Aorta (tissue), 5 donors: ENCODE measurements around the gene PLA2G2D. TPM values are rescaled to one million over a fixed set of nuclear protein-coding genes. Genes with fewer than 3 reads are reported as not detected.

Experiments
- ATAC-seq: fragments of 200-7000 bp; cut with Tn5 transposase; one replicate; pipeline ENCODE4 v1.9.1; 2022; ENCODE audit warnings: moderate library complexity; ENCODE audit not compliant: low FRiP score
- DNase-seq, 2 donors: peaks; one replicate each; pipeline ENCODE4 v3.0.0-alpha.2; 2020
- H3K27ac ChIP-seq, 2 donors: one replicate each; pipeline ENCODE4 v1.5.1; 2013; ENCODE audit warnings: low read length in 2 of 2, mild to moderate bottlenecking in 2 of 2, moderate library complexity in 2 of 2, control low read depth in 1 of 2, inconsistent platforms in 1 of 2, low read depth in 1 of 2
- H3K27me3 ChIP-seq, 2 donors: one replicate each; pipeline ENCODE4 v1.6.1; 2013; ENCODE audit warnings: control low read depth in 1 of 2, low read length in 1 of 2, mild to moderate bottlenecking in 1 of 2, moderate library complexity in 1 of 2; ENCODE audit not compliant: insufficient read depth in 2 of 2, control insufficient read depth in 1 of 2
- H3K36me3 ChIP-seq, 2 donors: one replicate each; pipeline ENCODE4 v1.6.1; 2013; ENCODE audit warnings: control low read depth in 1 of 2, low read length in 1 of 2, mild to moderate bottlenecking in 1 of 2; ENCODE audit not compliant: insufficient read depth in 2 of 2, control insufficient read depth in 1 of 2
- H3K4me1 ChIP-seq, 2 donors: one replicate each; pipeline ENCODE4 v1.6.1; 2013; ENCODE audit warnings: low read length in 2 of 2, control low read depth in 1 of 2, mild to moderate bottlenecking in 1 of 2, moderate library complexity in 1 of 2; ENCODE audit not compliant: insufficient read depth in 2 of 2, control insufficient read depth in 1 of 2
- H3K4me3 ChIP-seq, 2 donors: one replicate each; pipeline ENCODE4 v1.5.1; 2013; ENCODE audit warnings: low read length in 2 of 2, control low read depth in 1 of 2, mild to moderate bottlenecking in 1 of 2
- H3K9me3 ChIP-seq: one replicate; pipeline ENCODE4 v1.6.1; 2013; ENCODE audit warnings: mild to moderate bottlenecking, low read length; ENCODE audit not compliant: control insufficient read depth
- WGBS, 2 donors: extraction: QIAGEN DNeasy Blood & Tissue Kit; methylation state at CpG; one replicate each; pipeline ENCODE4 v1.1.7; 2013; 5-methylcytosine and 5-hydroxymethylcytosine counted together
- intact Hi-C, 2 donors: fragments of 100-400 bp; cut with DNase I; formaldehyde crosslinking; loops; one replicate each; pipeline versions ENCODE4 v1.14.2 to v1.15.0; 2022
- polyA plus RNA-seq, 2 donors: library from polyadenylated mRNA; stranded (reverse); fragments of 200-250 nt; gene quantifications; one replicate each; pipeline ENCODE4 v1.2.3, GENCODE V29; 2013
- total RNA-seq, 2 donors: library from RNA; stranded (reverse); fragmentation: NEBNext Ultra II Directional; extraction: Animal tissue kit (Norgen Biotek cat#: 25700); gene quantifications; one replicate each; pipeline ENCODE4 v1.2.1, GENCODE V29; 2021
- donor health status: healthy with polysubstance abuse.
- donor health status: Bipolar disorder and iron deficiency.
- donor health status: DM: no; HTN: no; CAD: no.
- donor health status: DM: no; HTN: no; CAD: no.
- donor health status: DM: yes; HTN: yes; CAD: no.

Gene PLA2G2D
- total and polyA plus RNA-seq, 4 donors = 0.33 TPM; not detected in 3

GRCh38 chr1:20078711-20079110 lies 40.6 kb downstream of the PLA2G2D start:
- ATAC-seq (no peak), DNase-seq (peak in 1 of 2 donors; percentile 9)
- no peaks in the 10 kb centered on the region for H3K9me3 ChIP-seq
- no peak overlapping the region for H3K27ac ChIP-seq
- H3K4me1 ChIP-seq = no peaks in the 10 kb centered on the region
- no peak overlapping the region for H3K4me3 ChIP-seq
- 88 to 92% methylated on average over 5 of the region's 5 CpGs for WGBS, 2 donors
- intact Hi-C loops = no loop called here
- no peaks in the 10 kb centered on the region for H3K27me3 ChIP-seq
- H3K36me3 ChIP-seq = no peaks in the 10 kb centered on the region

- intact Hi-C loops = no loop called here
Measured at GRCh38 chr1:20078171-20078651, 41.1 kb downstream of the PLA2G2D start.

GRCh38 chr1:20076710-20077461 lies 42.5 kb downstream of the PLA2G2D start:
- Histone ChIP-seq H3K9me3 (no peaks in the 10 kb centered on the region), H3K4me1 (no peaks in the 10 kb centered on the region)
- intact Hi-C loops = no loop called here

More at GRCh38 chr1:20078171-20078651, 41.1 kb downstream of the PLA2G2D start:
- Histone ChIP-seq H3K9me3 (no peaks in the 10 kb centered on the region), H3K36me3 (no peaks in the 10 kb centered on the region), H3K4me1 (no peaks in the 10 kb centered on the region), H3K27ac (no peak overlapping the region), H3K4me3 (no peak overlapping the region), H3K27me3 (no peaks in the 10 kb centered on the region)
- 82 to 85% methylated on average over 8 of the region's 8 CpGs for WGBS, 2 donors
- DNase-seq = peak in 1 of 2 donors; percentile 3
- no peak for ATAC-seq

GRCh38 chr1:20076223-20076622 lies 43.1 kb downstream of the PLA2G2D start:
- Histone ChIP-seq H3K27me3 (no peaks in the 10 kb centered on the region), H3K36me3 (no peaks in the 10 kb centered on the region), H3K4me1 (no peaks in the 10 kb centered on the region), H3K9me3 (no peaks in the 10 kb centered on the region), H3K4me3 (no peak overlapping the region), H3K27ac (no peak overlapping the region)
- intact Hi-C loops = no loop called here
- WGBS, 2 donors = 63 to 67% methylated on average over 5 of the region's 5 CpGs
- DNase-seq (no peak), ATAC-seq (no peak)

More at GRCh38 chr1:20076710-20077461, 42.5 kb downstream of the PLA2G2D start:
- no peaks in the 10 kb centered on the region for H3K27me3 ChIP-seq
- WGBS, 2 donors = 87 to 89% methylated on average over 5 of the region's 5 CpGs
- no peak overlapping the region for H3K27ac ChIP-seq
- ATAC-seq (no peak), DNase-seq (no peak)
- H3K4me3 ChIP-seq = no peak overlapping the region
- no peaks in the 10 kb centered on the region for H3K36me3 ChIP-seq

GRCh38 chr1:20075345-20075744 lies 44.0 kb downstream of the PLA2G2D start:
- ATAC-seq (no peak), DNase-seq (peak in 1 of 2 donors; percentile 15)
- intact Hi-C loops = no loop called here
- Histone ChIP-seq H3K36me3 (no peaks in the 10 kb centered on the region), H3K27ac (no peak overlapping the region), H3K4me1 (no peaks in the 10 kb centered on the region), H3K4me3 (no peak overlapping the region), H3K27me3 (no peaks in the 10 kb centered on the region), H3K9me3 (no peaks in the 10 kb centered on the region)
- 88 to 90% methylated on average over 2 of the region's 2 CpGs for WGBS, 2 donors

GRCh38 chr1:20074725-20075171 lies 44.6 kb downstream of the PLA2G2D start:
- Histone ChIP-seq H3K27me3 (no peaks in the 10 kb centered on the region), H3K36me3 (no peaks in the 10 kb centered on the region), H3K4me1 (no peaks in the 10 kb centered on the region), H3K9me3 (no peaks in the 10 kb centered on the region), H3K4me3 (no peak overlapping the region), H3K27ac (no peak overlapping the region)
- no peak for ATAC-seq
- WGBS, 2 donors = 40 to 46% methylated on average over 8 of the region's 8 CpGs
- DNase-seq = peak in 1 of 2 donors; percentile 69
- intact Hi-C loops = no loop called here

- H3K9me3 ChIP-seq = no peaks in the 10 kb centered on the region
- ATAC-seq (no peak), DNase-seq (no peak)
- H3K4me3 ChIP-seq = no peak overlapping the region
- H3K27me3 ChIP-seq = no peaks in the 10 kb centered on the region
- intact Hi-C loops = no loop called here
- WGBS, 2 donors = 41 to 48% methylated on average over 11 of the region's 11 CpGs
- H3K36me3 ChIP-seq = no peaks in the 10 kb centered on the region
- H3K4me1 ChIP-seq = no peaks in the 10 kb centered on the region
- no peak overlapping the region for H3K27ac ChIP-seq
Measured at GRCh38 chr1:20074055-20074724, 45.1 kb downstream of the PLA2G2D start.

- 96 to 98% methylated on average over 2 of the region's 2 CpGs for WGBS, 2 donors
- DNase-seq (no peak), ATAC-seq (no peak)
- intact Hi-C loops = no loop called here
- Histone ChIP-seq H3K9me3 (no peaks in the 10 kb centered on the region), H3K27me3 (no peaks in the 10 kb centered on the region), H3K4me1 (no peaks in the 10 kb centered on the region), H3K4me3 (no peak overlapping the region), H3K27ac (no peak overlapping the region), H3K36me3 (no peaks in the 10 kb centered on the region)
Measured at GRCh38 chr1:20073256-20073655, 46.1 kb downstream of the PLA2G2D start.
